DLD1 (cell line): ENCODE data around the gene HGS.

Experiments used
- in situ Hi-C: cut with HindIII; loops from 2 replicates; pipeline ENCODE4 v1.10.0; 2017; ENCODE audit warnings: low sequenced_read_pairs

The HGS gene

GRCh38 chr17:81683208-81683583, 615 bp upstream of the HGS start:
- in situ Hi-C loops = no loop called here

- in situ Hi-C loops = no loop called here
Observed at GRCh38 chr17:81684442-81684911, 666 bp downstream of the HGS start.

GRCh38 chr17:81685108-81685507, 1.3 kb downstream of the HGS start:
- in situ Hi-C loops = no loop called here

GRCh38 chr17:81686614-81687013, 2.8 kb downstream of the HGS start:
- in situ Hi-C loops = no loop called here

- in situ Hi-C loops = no loop called here
Observed at GRCh38 chr17:81687770-81688541, 4.1 kb downstream of the HGS start.

- in situ Hi-C loops = no loop called here
Observed at GRCh38 chr17:81688616-81689015, 4.8 kb downstream of the HGS start.

- in situ Hi-C loops = no loop called here
Observed at GRCh38 chr17:81690066-81690465, 6.3 kb downstream of the HGS start.

GRCh38 chr17:81690549-81690948, 6.7 kb downstream of the HGS start:
- in situ Hi-C loops = no loop called here

GRCh38 chr17:81691196-81691595, 7.4 kb downstream of the HGS start:
- in situ Hi-C loops = no loop called here

GRCh38 chr17:81691608-81692007, 7.8 kb downstream of the HGS start:
- in situ Hi-C loops = no loop called here

GRCh38 chr17:81693509-81694210, 9.8 kb downstream of the HGS start:
- in situ Hi-C loops = no loop called here

GRCh38 chr17:81694810-81695209, 11.0 kb downstream of the HGS start:
- in situ Hi-C loops = no loop called here

GRCh38 chr17:81695211-81695610, 11.4 kb downstream of the HGS start:
- in situ Hi-C loops = no loop called here

GRCh38 chr17:81695801-81696200, 12.0 kb downstream of the HGS start:
- in situ Hi-C loops = no loop called here

GRCh38 chr17:81696218-81696941, 12.6 kb downstream of the HGS start:
- in situ Hi-C loops = no loop called here

GRCh38 chr17:81697261-81698044, 13.6 kb downstream of the HGS start:
- in situ Hi-C loops = no loop called here

- in situ Hi-C loops = no loop called here
Observed at GRCh38 chr17:81700353-81701287, 16.8 kb downstream of the HGS start.

GRCh38 chr17:81701288-81702071, 17.7 kb downstream of the HGS start:
- in situ Hi-C loops = no loop called here
